ENCODE results near the gene NT5DC4.

The NT5DC4 gene

DNA sequence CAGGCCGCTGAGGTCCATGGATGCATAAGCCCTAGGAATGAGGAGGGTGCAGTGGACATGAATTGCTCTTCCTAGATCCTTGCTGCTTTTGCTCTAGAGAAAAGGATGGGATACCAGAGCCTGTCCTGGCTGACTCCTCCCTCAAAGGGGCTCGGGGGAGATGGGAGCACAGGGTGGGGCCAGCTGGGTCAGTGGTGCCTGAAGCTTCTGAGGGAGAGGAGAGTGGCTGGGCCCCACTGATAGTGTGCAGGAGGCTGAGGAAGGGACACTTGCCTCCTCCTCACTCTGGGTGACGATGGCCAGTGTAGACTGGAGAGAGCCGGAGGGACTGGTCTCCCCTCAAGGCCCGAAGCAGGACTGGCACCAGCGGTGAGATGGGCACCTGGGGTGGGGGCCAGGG lies at the start of gene NT5DC4:
NT5DC4 (plus strand) TSS at position 236 of the 400 bp plus-strand sequence; CDS start at position 296, 60 bp downstream.
- no peak for DNase-seq

DNA sequence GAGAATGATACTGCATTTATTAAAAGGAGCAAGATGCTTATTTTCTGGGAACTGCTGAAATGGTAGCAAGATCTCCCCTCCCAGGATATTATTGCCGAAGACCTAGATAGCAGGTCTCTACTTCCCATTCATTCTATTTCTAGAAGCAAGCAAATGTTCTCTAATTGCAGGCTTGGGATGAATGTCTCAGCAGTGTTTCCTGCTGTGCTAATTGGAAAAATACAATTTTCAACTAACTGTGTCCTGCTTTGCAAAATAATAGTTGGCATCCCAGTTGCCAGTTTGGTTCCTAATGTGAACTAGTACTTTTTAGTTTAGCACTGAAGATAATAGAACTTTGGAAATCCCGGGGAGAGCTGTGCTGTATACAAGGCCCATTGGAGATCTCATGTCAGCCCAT lies 49.0 kb upstream of the NT5DC4 start:
- no peak for DNase-seq

DNA sequence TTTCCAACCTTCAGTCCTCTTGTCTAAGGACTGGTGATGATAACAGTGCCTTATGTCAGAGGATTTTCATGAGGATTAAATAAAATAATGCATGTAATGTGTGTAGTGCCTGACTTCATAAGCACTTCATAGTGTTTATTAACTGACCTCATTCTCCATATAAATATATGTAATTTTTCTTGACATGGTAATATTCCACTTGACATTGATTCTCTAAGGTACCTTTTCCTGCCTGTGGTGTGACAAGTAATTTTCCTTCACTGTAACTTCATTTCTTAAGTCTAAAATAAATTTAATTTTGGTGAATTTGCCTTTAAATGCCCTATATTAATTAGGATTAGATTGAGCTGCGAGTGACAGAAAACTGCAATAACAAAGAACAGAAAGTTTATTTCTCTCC lies 47.8 kb upstream of the NT5DC4 start:
- DNase-seq = no peak

DNA sequence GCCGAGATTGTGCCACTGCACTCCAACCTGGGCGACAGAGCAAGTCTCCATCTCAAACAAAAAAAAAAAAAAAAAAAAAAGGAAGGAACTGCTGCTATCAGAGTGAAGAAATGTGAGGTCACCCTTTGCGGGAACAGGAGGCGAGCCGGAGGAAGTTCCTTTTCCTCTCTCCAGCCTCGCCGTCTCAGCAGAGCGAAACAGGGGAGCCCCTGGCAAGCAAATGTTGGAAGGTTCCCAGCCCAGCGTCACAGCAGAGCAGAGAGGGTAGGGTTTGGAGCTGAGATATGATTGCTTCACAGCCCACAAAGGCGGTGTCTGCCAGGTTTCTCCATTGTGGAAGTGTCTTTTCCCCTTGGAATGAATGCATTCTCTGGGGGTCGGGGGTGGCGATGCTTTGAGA lies 46.6 kb upstream of the NT5DC4 start:
- peak; percentile 70 for DNase-seq

DNA sequence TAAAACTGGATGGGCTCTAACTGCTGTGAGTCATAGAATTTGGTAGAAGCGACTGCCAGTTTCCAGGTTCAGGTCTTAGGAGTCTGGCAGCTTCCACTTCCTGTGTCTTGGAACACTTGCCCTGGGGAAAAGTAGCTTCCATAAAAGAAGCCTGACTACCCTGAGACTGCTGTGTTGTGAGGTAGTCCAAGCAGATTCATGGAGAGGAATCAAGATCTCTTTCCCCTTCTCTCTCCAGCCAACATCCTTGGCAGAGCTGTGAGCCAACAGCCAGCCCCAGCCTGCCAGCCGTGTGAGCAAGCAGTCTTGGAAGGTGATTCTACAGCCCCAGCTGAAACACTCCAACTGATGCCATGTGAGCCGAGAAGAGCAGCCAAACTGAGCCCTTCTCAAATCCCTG lies 41.3 kb upstream of the NT5DC4 start:
- peak; percentile 49 for DNase-seq

DNA sequence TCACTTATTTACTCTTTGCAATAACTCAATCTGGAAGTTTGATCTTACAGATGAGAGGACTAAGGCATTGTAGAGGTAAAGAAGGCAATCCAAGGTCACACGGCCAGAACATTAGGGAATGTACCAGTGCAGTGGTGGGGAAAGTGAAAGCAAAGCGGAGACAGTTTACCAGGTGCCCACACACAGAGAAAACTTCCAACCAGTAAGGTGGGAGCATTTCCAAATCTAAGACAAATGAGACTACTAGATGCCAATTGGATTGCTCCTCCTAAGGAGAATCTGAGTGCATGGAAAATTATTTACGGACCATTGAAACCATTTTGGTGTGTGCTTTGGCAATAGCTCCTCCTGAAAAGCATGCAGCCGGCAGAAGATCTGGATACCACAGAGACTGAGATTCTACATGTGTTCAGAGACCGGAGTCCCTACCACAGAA lies 40.1 kb upstream of the NT5DC4 start:
- no peak for DNase-seq

DNA sequence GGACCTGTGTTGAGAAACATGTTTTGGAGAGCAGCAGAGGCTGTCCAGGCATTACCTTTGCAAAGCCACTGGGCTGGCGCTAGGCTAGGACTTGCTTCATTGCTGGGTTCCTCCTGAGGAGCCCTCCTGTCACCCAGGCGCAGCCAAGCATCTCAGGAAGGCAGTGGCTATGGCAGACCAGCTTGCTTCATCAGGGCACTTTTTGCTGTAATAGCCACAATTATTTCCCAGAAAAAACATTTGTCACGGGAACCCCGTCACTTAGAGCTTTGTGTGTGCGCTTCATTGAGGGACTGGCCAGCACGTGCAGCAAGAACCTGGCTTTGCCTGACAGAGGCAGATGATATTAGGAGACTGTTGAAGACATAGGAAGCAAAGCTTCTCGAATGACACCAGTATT lies 38.7 kb upstream of the NT5DC4 start:
- DNase-seq = no peak

DNA sequence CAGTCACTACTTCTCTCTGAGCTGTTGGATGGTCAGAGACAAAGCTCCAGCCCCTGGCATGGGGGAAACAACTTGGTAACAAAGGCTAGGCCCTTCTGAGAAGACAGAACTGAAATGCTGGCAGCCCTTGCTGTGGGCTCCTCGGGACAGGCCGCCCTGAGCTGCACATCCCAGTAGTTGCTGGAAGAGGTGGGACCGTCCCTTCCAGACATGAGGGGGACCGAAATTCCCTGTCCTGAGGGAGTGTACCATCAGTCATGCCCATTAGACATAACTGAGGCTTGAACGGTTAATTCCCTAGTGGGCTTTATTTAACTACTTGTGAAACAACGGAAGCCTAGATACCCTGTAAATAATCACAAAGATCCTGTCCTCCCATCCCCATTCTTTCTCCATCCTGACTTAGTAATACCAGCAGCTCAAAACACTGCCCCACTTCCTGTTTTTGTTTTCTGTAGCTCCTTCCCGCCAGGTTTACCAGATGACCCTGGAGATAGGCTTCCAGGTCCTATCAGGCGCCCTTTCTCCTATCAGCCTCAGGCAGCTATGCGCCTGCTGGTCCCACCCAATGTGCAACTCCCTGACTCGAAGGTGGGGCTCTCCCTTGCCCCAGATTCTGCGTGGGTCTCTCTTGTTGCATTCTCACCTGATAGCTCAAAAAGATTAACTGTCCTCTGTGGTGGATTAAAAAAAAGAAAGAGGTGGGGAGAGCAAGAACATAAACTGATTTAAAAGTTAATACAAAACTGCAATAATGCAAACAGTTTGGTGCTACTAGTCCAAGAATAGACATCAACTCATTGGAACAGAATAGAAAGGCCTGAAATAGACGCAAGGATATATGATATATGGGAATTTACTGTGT lies 37.0 kb upstream of the NT5DC4 start:
- no peak for DNase-seq

DNA sequence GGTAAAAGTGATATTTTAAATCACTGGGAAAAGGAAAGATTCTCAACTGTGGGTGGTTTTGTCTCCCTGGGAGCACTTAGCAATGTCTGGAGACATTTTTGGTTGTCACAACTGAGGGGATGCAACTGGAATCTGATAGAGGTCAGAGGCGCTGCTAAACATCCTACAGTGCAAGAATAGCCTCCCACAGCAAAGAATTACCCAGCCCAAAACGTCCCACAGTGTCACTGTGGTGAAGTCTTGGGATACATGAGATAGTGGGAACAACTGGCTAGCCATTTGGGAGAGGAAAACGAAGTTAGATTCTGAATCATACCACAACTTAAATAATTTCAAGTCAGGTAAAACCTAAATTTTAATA lies 36.4 kb upstream of the NT5DC4 start:
- DNase-seq = no peak

DNA sequence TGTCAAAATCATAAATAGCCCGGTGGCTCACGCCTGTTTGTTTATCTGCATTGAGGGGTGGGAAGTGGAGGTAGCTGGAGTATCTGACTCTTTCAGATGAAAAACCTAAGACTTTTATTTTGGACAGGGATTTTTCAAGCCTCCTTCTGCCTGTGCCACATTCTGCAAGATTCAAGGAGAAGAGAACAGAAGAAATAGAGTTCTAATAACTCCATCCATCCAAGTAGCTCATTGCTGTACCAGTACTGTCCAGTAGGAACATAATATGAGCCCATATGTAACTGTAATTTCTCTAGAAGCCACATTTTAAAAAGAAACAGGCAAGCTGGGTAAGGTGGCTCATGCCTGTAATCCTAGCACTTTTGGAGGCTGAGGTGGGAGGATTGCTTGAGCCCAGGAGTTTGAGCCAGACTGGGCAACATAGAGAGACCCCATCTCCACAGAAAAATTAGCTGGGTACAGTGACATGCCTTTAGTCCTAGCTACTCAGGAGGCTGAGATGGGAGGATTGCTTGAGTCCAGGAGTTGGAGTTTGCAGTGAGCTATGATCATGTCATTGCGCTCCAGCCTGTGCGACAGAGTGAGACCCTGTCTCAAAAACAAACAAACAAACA lies 35.4 kb upstream of the NT5DC4 start:
- DNase-seq = no peak

DNA sequence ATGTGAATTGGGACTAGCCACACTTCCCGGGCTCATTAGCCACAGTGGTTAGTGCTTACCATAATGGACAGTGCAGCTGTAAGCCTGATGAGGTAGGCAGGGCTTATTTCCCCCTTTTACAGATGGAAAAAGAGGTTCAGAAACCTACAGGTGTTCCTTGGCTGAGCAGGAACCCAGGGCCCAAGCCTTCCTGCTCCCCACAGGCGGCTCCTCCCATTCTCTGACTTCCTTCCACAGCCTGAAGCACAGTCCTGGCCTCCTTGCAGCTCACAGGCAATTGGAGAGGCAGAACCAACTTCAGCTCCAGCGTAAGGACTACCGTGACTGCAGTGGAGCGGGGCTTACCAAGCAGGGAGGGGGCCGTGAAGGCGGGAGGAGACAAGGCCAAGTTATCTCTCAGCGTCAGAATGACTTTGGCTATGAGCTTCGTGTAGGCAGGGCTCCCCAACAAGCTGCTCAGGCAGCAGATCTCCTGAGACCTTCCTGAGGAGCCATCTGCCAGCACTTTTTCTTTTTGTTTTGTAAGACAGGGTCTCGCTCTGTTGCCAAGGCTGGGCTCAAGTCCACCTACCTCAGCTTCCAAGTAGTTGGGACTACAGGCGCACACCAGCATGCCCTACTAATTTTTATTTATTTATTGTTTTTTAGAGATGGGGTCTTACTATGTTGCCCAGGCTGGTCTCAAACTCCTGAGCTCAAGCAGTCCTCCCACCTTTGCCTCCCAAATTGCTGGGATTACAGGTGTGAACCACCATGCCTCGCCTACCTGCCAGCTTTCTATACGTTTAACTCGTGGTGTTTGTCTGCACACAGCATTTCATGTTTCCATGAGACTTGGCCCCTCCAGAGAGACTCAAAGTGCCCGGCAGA lies 34.2 kb upstream of the NT5DC4 start:
- DNase-seq = peak; percentile 41

DNA sequence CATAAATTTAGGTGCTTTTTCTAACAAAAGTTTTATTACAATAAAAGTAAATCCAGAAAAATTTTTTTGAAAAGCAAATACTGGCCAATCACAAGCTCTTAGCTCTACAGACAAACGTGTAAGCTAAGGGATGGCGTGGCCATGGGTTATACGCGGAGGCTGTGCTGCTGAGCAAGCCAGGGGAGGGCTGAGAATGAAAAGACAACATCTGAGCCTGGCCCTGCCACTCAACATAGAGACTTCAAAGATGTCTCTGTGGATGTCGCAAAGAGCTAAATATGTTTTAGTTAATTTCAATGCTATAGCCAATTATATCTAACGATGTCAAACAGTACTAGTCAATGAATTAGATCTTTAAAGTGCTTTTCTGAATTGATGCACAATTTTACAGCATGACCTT lies 33.3 kb upstream of the NT5DC4 start:
- no peak for DNase-seq

DNA sequence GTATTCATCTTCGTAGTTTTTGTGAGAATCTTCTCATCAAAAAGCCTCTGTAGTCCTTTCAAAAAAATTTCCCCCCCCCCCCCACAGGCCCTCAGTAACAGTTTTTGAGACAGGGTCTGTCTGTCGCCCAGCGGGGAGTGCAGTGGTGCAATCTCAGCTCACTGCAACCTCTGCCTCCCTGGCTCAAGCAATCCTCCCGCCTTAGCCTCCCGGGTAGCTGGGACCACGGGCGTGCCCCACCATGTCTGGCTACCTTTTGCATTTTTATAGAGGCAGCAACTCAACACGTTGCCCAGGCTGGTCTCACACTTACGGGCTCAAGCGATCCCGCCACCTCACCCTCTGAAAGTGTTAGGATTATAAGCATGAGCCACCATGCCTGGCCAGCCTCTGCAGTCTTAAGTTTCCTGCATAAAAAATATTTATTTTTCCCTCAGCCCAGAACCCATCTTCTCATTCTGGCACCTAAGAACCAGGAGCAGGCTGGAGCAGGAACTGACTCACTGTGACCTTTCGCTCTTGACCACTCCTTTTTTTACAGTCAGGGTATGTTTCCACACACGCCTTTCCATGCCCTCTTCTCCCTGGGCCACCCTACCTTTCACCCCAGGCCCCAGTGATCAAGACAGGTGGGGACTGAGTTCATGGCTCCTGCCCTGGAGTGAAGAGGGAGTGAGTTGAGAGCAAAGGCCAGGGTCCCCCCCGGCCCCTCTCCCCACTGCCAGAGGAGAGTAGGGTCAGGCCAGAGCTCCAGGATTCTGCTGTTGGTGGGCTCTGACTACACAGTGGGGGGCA lies 32.5 kb upstream of the NT5DC4 start:
- no peak for DNase-seq

DNA sequence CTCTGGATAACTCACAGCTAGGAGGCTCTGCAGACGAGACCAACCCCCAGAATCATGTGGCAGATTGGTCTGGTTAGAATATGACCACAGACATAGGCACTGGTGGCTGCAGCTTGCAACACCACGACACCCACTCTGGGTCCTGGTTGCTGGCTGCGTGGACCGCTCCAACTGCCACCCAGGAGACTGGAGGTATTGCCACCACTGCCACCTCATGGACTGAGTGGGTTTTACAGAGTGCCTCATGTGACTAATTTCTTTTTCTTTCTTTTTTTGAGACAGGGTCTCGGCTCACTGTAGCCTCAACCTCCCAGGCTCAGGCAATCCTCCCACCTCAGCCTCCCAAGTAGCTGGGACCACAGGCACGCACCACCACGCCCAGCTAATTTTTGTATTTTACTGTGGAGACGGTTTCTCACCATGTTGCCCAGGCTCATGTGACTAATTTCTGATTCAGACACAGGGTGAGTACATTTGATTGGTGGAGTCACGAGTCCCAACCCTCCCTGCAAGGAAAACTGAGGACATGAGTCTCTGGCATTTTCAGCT lies 29.9 kb upstream of the NT5DC4 start:
- peak; percentile 46 for DNase-seq

DNA sequence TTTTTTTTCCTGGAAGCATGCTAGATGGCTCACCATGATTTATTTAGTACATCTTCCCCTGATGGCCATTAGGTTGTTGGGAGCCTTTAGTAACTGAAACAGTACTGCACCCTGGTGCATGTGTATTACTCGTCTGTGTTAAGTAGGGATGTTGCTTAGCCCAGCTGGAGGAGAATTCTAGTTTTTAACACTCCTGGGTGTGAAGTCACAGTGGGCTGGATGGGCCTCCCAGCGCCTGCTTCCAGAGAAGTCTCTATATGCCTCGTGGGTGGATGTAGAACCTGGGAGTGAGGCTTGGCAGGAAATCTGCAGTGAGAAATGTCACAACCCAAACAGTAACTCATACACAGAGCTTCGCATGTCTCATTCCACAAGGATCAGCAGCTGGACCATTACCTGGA lies 28.9 kb upstream of the NT5DC4 start:
- no peak for DNase-seq

DNA sequence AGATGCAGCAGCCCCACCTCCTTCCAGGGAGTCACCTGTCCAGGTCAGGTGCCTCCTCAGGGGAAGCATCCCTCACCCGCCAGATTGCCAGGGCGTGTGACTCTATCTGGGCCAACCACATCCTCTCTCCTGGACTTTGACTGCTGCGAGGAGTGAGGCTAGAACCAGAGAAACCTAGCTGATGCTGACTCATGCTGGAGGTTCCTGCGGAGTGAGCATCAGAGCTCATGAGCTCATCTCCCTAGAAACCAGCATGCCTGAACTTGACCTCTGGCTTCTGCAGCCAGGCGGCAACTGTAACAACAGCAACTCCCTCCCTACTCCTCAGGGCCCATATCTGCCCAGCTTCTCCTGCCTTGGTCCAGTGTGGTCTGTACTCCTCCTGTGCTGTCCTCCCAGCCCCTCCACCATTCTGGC lies 28.3 kb upstream of the NT5DC4 start:
- DNase-seq = peak; percentile 35

DNA sequence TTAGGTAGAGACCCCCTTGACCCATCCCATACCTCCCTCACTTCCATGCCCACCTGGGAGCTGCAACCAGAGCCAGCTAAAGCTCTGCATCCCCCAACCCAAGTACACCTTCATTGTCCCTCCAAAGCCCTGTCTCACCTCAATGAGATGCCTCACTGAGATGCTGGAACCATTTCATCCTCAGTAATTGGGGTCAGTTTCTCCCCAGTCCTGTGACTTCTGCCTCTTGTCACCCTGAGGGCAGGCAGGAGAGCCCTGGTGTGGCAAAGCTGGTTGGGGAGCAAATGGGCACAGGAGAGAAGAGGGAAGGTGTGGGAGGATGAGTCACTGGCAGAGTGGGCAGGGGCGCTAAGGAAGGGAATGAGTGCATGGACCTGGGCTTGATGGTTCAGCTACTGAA lies 27.9 kb upstream of the NT5DC4 start:
- DNase-seq = no peak

DNA sequence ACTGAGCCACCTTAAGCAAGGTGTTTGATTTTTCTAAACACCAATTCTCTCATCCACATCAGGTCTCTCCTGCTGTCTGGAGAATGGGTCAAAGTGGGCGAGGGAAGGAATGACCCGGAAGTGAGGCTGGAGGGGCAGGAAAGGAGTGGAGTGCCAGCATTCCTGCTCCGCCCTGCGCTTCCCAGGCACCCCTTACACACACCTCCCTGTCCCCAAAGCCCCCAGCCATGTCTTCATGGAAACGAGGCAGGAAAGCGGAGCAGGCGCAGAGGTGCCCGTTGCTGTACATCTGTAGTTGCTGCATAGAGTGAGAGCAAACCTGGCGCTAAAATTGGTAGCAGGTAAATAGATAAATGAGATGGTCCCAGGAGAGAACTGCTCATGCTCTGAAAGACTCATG lies 27.2 kb upstream of the NT5DC4 start:
- DNase-seq = no peak

DNA sequence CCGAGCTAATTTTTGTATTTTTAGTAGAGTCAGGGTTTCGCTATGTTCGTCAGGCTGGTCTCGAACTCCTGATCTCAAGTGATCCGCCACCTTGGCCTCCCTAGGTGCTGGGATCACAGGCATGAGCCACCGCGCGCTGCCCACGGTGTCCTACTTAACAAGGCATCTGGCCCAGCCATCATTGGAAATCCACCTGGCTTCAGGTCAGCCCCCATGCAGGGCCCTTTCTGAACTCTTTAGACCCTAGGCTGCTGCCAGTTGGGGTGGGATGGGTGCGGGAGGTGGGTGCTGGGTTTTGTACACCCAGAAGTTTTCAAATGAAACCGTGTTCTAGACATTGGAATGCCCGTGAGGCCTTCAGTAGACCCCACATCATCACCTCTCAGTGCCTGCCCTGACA lies 26.6 kb upstream of the NT5DC4 start:
- no peak for DNase-seq

DNA sequence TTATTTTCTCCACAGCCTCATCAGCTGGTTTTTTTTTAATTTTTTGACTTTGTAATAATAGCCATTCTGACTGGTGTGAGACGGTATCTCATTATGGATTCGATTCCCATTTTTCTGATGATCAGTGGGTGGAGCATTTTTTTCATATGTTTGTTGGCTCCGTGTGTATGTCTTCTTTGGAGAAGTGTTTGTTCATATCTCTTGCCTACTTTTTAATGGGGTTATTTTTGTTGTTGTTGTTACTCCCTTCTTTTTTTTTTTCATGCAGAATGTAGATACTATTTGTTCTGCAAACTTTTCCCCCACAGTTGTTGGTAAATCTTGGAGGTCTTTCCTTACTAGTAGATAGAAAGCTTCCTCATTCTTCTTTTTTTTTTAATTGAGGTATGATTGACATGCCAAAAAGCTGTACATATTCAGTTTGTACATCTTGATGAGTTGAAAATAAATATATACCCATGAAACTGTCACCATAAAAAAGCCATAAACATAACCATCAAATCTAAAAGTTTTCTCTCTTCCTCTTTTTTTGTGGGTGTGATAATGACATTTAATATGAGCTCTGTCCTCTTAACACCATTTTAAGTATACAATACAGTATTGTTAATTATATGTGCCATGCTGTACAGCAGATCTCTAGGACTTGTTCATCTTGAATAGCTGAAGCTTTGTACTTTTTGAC lies 21.8 kb upstream of the NT5DC4 start:
- no peak for DNase-seq

DNA sequence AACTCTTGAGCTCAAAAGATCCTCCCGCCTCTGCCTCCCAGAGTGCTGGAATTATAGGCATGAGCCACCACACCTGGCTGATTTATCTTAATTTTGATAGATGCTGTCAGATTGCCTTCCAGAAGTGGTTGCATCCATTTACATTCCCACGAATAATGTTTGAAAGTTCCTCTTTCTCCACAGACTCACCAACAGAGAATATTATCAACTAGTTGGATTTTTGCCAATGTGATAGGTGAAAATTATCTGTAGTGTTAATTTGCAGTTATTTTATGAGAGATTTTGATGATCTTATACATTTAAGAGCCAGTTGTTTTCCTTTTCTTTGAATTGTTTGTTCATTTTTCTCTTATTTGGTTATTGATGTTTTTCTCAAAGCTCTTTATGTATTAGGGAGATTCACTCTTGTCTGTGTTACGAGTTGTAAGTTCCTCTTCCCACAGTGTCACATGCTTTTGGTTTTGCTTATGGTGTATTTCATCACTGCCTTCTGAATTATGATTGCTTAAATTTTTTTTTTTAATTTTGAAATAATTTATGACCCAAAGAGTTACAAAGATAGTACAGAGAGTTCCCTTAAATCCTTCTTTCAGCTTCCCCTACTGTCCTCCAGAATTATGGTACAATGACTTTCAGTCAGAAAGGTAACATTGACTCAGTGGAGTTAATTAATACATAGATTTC lies 20.7 kb upstream of the NT5DC4 start:
- DNase-seq = no peak

All from femur (tissue), 1 donor.